Measurements from ENCODE around the gene PRSS33. TPM values are rescaled to one million over a fixed set of nuclear protein-coding genes. Genes with fewer than 3 reads are reported as not detected.

PRSS33 gene
- total and polyA plus RNA-seq, 2 of the 8 experiments (the other 6 are each of a cell fraction or from before 2014, with no cell fraction given) = 0.09 TPM; not detected in 1

DNA sequence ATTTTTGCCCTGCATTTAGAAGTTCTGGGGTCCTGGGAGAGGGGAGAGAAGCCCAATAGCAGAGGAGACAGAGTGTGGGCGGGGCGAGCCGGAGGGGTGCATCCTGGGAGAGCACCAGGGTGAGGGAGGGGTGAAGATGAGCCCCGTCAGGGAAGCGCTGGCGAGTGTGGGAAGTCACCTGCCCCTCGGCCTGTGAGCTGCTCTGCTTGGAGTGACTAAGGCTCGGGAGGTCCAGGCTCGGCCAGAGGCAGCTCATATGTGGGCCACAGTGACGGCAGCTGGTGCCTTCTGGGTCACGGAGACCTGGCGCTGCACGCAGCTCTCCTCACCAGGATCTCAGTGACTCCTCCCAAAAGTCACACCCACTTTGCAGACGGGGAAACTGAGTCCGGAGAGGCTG is 43.8 kb upstream of the PRSS33 start:
- Histone ChIP-seq H4K5ac (ENCODE audit: insufficient read length, low read depth, low read length) (no peak overlapping the region), H3K4ac (replicated peaks; ENCODE audit: insufficient read length, low read depth, low read length) (no peak overlapping the region), H4K91ac (replicated peaks; ENCODE audit: insufficient read length, low read length) (no peak overlapping the region), H4K8ac (ENCODE audit: extremely low read depth, insufficient read depth, low read length) (0 out of 2 replicates have a peak overlapping the region, but pooled peaks have one; percentile 7), H3K9me3 (ENCODE audit: insufficient read depth in 2 of 2, low read depth in 1 of 2, low read length in 1 of 2) (no peaks in the 10 kb centered on the region), H3K79me1 (ENCODE audit: low read depth, low read length) (no peaks in the 10 kb centered on the region), H3K4me1 (replicated peaks in 1 of 4; ENCODE audit: control insufficient read depth in 3 of 4, insufficient read depth in 4 of 4, low read length in 3 of 4) (peaks cover 0 to 6% (median 1%) of the 10 kb centered on the region in 4 experiments; a peak in 4 of 7 replicates), H3K36me3 (ENCODE audit: control insufficient read depth in 2 of 4, insufficient read depth in 4 of 4, low read length in 3 of 4) (no peaks in the 10 kb centered on the region), H3K14ac (ENCODE audit: insufficient read length) (no peak overlapping the region), H2BK5ac (ENCODE audit: low read depth, low read length) (no peak overlapping the region), H2BK15ac (ENCODE audit: low read length) (no peak overlapping the region), H3K27ac (ENCODE audit: low read depth, low read length) (no peak overlapping the region), H2AK5ac (ENCODE audit: low read depth, low read length) (no peak overlapping the region), H2BK20ac (ENCODE audit: low read length) (no peak overlapping the region), H3K79me2 (ENCODE audit: control insufficient read depth in 1 of 2, insufficient read depth in 2 of 2, low read length in 2 of 2) (no peaks in the 10 kb centered on the region), H2BK120ac (replicated peaks; ENCODE audit: low read depth, low read length) (no peak overlapping the region), H3K27me3 (replicated peaks in 1 of 4; ENCODE audit: control insufficient read depth in 3 of 4, extremely low read depth in 1 of 4, insufficient read depth in 3 of 4, low read length in 3 of 4) (no peaks in the 10 kb centered on the region), H3K23me2 (ENCODE audit: low read depth, low read length) (peaks cover 5% of the 10 kb centered on the region; the same call in 1 of the 2 replicates), H4K20me1 (replicated peaks in 1 of 2; ENCODE audit: control insufficient read depth in 1 of 2, insufficient read depth in 2 of 2, low read length in 2 of 2) (no peaks in the 10 kb centered on the region), H2BK12ac (ENCODE audit: low read depth, low read length) (no peak overlapping the region), H2AFZ (ENCODE audit: low read length) (no peak overlapping the region), H3K56ac (replicated peaks; ENCODE audit: insufficient read length, low read depth, low read length) (no peak overlapping the region), H3K4me2 (ENCODE audit: insufficient read depth in 1 of 2, low read depth in 2 of 2, low read length in 2 of 2) (no peak overlapping the region), H3K23ac (ENCODE audit: insufficient read length) (no peak overlapping the region), H3K9ac (replicated peaks in 1 of 4; ENCODE audit: extremely low read depth in 1 of 4, low read depth in 3 of 4, low read length in 3 of 4) (no peak overlapping the region), H3K4me3 (ENCODE audit: extremely low read depth in 1 of 4, insufficient read depth in 2 of 4, low read depth in 3 of 4, low read length in 4 of 4) (no peak overlapping the region), H3K18ac (ENCODE audit: extremely low read depth, low read length) (no peak overlapping the region)
- FAIRE-seq = no peak
- DNase-seq (ENCODE audit: low read depth in 1 of 2, low spot score in 2 of 2) = no peak
- CTCF ChIA-PET (ENCODE audit: partially characterized antibody) = interaction anchor here (1.1 to 3.3 kb wide), 8 partner anchors 8 to 96 kb away, joined by 3 to 14 read pairs (median 4); no protein-coding TSS in a partner anchor
- no peak for TF ChIP-seq EZH2 (IDR thresholded peaks at IDR 0.05; ENCODE audit: low read depth, low read length, severe bottlenecking)
- TF ChIP-seq POLR2AphosphoS5 (IDR thresholded peaks at IDR 0.05; ENCODE audit: low read depth, low read length) = no peak
- no peak for TF ChIP-seq CEBPB (IDR thresholded peaks at IDR 0.05; ENCODE audit: low read depth, low read length)
- TF ChIP-seq JUND (IDR thresholded peaks at IDR 0.05; ENCODE audit: low read length) = no peak
- no peak for TF ChIP-seq SP4 (IDR thresholded peaks at IDR 0.05; ENCODE audit: low read length)
- TF ChIP-seq TCF12 (IDR thresholded peaks at IDR 0.05; ENCODE audit: low read depth, low read length) = no peak
- TF ChIP-seq CREB1 (IDR thresholded peaks at IDR 0.05) = no peak
- no peak for TF ChIP-seq JUN (IDR thresholded peaks at IDR 0.05; ENCODE audit: low read depth, low read length)
- TF ChIP-seq ZNF274 (IDR thresholded peaks at IDR 0.05; ENCODE audit: borderline replicate concordance, extremely low read depth, low read length) = no peak
- TF ChIP-seq SUZ12 (IDR thresholded peaks at IDR 0.05; ENCODE audit: low read length) = no peak
- WGBS, 2 experiments (ENCODE audit: extremely low coverage in 1 of 2, insufficient coverage in 1 of 2, insufficient read length in 1 of 2, insufficient replicate concordance in 2 of 2, low coverage in 1 of 2, low lambda C conversion rate in 2 of 2, missing lambda C conversion rate in 1 of 2) = 74% methylated on average over 15 of the region's 15 CpGs; no CpG with 5 or more reads in 1 of the 2 experiments
- POLR2A ChIA-PET (ENCODE audit: partially characterized antibody) = interaction anchor here (1.6 kb wide), 1 partner anchor 75 kb away, joined by 4 read pairs; no protein-coding TSS in a partner anchor
